ENCODE measurements around the gene SMAD9. TPM values are rescaled to one million over a fixed set of nuclear protein-coding genes. Genes with fewer than 3 reads are reported as not detected.

Gene SMAD9
- total RNA-seq, 3 donors from 2014 or later (not counting 1 experiment from before 2014, with no cell fraction given), result not detected

DNA sequence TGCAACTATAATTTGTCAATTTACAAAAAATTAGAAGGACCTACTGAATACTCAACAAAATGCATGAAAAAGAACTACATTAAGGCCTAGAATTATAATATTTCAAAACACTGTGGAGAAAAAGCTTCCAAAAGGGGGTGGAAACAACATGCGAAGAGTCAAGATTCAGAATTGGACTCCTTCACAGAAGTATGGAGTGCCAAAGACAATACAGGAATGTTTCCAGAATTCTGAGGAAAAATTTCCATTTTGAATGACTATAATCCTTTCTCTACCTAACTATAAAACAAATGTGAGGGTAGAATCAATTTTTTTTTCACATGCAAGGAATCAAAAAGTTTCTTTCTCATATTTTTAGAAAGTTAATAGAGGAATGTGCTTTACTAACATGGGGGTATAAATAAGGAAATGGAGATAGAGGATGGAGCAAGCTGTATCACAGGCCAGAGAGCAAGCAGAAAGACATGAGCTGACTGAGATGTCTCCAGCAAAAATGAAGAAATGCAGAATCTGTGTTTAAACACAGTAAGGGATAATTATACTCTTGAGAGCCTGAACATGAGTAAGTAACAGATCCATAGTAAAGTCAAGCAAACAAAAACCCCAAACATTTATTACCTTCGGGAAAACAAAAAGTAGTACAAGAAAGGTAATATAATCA is 39.5 kb upstream of the SMAD9 start:
- Histone ChIP-seq H3K27me3 (ENCODE audit: control insufficient read depth, insufficient read depth, low read length) (no peaks in the 10 kb centered on the region), H3K9me3 (ENCODE audit: control insufficient read depth, insufficient read depth, low read length) (no peaks in the 10 kb centered on the region), H3K27ac (ENCODE audit: low read length) (no peak overlapping the region), H3K4me3 (ENCODE audit: low read length) (no peak overlapping the region), H3K36me3 (ENCODE audit: control insufficient read depth, insufficient read depth, low read length) (peaks cover 20% of the 10 kb centered on the region), H3K4me1 (ENCODE audit: control insufficient read depth, insufficient read depth, low read length) (no peaks in the 10 kb centered on the region)
- Mint-ChIP-seq H3K36me3 (peaks cover 21% of the 10 kb centered on the region), H3K4me1 (peaks cover 22 to 32% of the 10 kb centered on the region in 2 donors), H3K9me3 (no peaks in the 10 kb centered on the region), H3K27ac (no peak overlapping the region), H3K27me3 (ENCODE audit: low read depth in 2 of 2) (no peaks in the 10 kb centered on the region), H3K4me3 (no peak overlapping the region)
- intact Hi-C loops (cut with micrococcal nuclease), result no loop called here
- no peak for ATAC-seq
- WGBS (ENCODE audit: insufficient coverage), result 100% methylated on average over 1 of the region's 2 CpGs
- no peak for TF ChIP-seq CTCF (IDR thresholded peaks at IDR 0.05)
- DNase-seq, result no peak

DNA sequence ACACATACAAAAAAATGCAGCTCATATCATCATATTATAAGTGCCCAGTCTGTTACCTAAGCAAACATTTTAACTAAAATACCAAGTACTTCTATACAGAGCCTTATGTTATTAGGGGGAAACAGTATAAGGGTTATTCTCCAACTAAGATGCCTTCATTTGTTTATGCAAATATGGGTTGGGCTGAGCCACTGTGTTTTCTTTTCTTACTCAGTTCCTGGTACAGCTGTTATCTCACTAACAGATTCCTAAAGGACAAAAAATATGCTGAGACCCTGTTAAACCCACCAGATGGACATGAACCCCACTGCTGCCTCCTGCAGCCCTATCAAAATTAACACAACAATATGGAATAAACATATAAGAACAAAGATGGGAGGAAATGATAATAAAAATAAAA is 34.5 kb upstream of the SMAD9 start:
- Histone ChIP-seq H3K4me1 (ENCODE audit: control insufficient read depth, insufficient read depth, low read length) (no peaks in the 10 kb centered on the region), H3K36me3 (ENCODE audit: control insufficient read depth, insufficient read depth, low read length) (peaks cover 22% of the 10 kb centered on the region), H3K27ac (ENCODE audit: low read length) (no peak overlapping the region), H3K9me3 (ENCODE audit: control insufficient read depth, insufficient read depth, low read length) (no peaks in the 10 kb centered on the region), H3K27me3 (ENCODE audit: control insufficient read depth, insufficient read depth, low read length) (no peaks in the 10 kb centered on the region), H3K4me3 (ENCODE audit: low read length) (no peak overlapping the region)
- TF ChIP-seq CTCF (IDR thresholded peaks at IDR 0.05), result no peak
- Mint-ChIP-seq H3K27ac (no peak overlapping the region), H3K27me3 (ENCODE audit: low read depth in 2 of 2) (no peaks in the 10 kb centered on the region), H3K4me3 (no peak overlapping the region), H3K9me3 (no peaks in the 10 kb centered on the region), H3K4me1 (peaks cover 25 to 28% of the 10 kb centered on the region in 2 donors), H3K36me3 (peaks cover 7% of the 10 kb centered on the region)
- DNase-seq (no peak), ATAC-seq (no peak)
- intact Hi-C loops (cut with micrococcal nuclease), result no loop called here

DNA sequence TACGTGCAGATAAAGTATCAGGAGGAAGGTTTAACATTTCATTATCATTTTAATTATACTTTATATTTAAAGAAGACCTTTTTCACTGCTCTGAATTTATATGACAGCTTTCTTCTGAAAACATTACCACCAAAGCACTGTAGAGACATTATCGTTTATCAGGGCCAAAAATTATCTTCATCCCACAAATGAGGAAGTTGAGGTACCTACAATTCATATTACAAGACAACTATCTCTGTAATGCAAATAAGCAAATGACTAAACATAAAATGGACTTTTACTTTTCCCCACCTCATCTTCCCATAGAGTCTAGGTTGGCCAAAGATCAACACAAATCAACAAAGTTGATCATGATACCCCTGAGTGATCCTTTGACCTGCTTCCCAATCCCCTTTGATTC is 30.9 kb upstream of the SMAD9 start:
- WGBS (ENCODE audit: insufficient coverage), result 50% methylated on average over 1 of the region's 2 CpGs
- Mint-ChIP-seq H3K27ac (peak overlapping the region in 1 of 2 donors; percentile 26), H3K4me3 (no peak overlapping the region), H3K36me3 (peaks cover 14% of the 10 kb centered on the region), H3K27me3 (ENCODE audit: low read depth in 2 of 2) (no peaks in the 10 kb centered on the region), H3K4me1 (peaks cover under 1 to 6% of the 10 kb centered on the region in 2 donors), H3K9me3 (no peaks in the 10 kb centered on the region)
- Histone ChIP-seq H3K9me3 (ENCODE audit: control insufficient read depth, insufficient read depth, low read length) (no peaks in the 10 kb centered on the region), H3K27ac (ENCODE audit: low read length) (no peak overlapping the region), H3K4me1 (ENCODE audit: control insufficient read depth, insufficient read depth, low read length) (no peaks in the 10 kb centered on the region), H3K36me3 (ENCODE audit: control insufficient read depth, insufficient read depth, low read length) (peaks cover 30% of the 10 kb centered on the region), H3K4me3 (ENCODE audit: low read length) (no peak overlapping the region), H3K27me3 (ENCODE audit: control insufficient read depth, insufficient read depth, low read length) (no peaks in the 10 kb centered on the region)
- no peak for DNase-seq
- TF ChIP-seq CTCF (IDR thresholded peaks at IDR 0.05), result no peak
- intact Hi-C loops (cut with micrococcal nuclease), result no loop called here
- ATAC-seq, result peak in 1 of 3 donors; percentile 53

DNA sequence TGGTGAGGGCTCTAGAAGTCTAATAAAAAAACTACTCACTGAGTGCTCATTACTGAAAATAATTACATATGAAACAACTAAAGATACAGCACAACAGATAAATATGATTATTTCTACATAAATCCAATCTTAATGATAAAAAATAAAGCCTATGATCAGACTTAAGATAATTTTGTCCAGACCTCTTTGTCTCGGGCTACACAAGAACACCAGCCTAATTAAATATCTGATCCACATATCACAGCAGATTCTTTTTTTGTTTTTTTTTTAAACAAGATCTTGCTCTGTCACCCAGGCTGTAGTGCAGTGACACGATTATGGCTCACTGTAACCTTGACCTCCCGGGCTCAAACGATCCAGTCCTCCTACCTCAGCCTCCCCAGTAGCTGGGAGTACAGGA is 30.3 kb upstream of the SMAD9 start:
- 91% methylated on average over 4 of the region's 4 CpGs for WGBS (ENCODE audit: insufficient coverage)
- peaks cover 30% of the 10 kb centered on the region for H3K36me3 ChIP-seq (ENCODE audit: control insufficient read depth, insufficient read depth, low read length)
- Mint-ChIP-seq H3K27me3 (ENCODE audit: low read depth in 2 of 2) (no peaks in the 10 kb centered on the region), H3K4me3 (no peak overlapping the region), H3K9me3 (no peaks in the 10 kb centered on the region), H3K36me3 (peaks cover 14% of the 10 kb centered on the region), H3K27ac (no peak overlapping the region), H3K4me1 (peaks cover 0 to 5% of the 10 kb centered on the region in 2 donors)
- H3K4me3 ChIP-seq (ENCODE audit: low read length), result no peak overlapping the region
- H3K9me3 ChIP-seq (ENCODE audit: control insufficient read depth, insufficient read depth, low read length), result no peaks in the 10 kb centered on the region
- no peak for ATAC-seq
- DNase-seq, result no peak
- no peaks in the 10 kb centered on the region for H3K4me1 ChIP-seq (ENCODE audit: control insufficient read depth, insufficient read depth, low read length)
- no peak for TF ChIP-seq CTCF (IDR thresholded peaks at IDR 0.05)
- H3K27ac ChIP-seq (ENCODE audit: low read length), result no peak overlapping the region
- intact Hi-C loops (cut with micrococcal nuclease), result no loop called here
- H3K27me3 ChIP-seq (ENCODE audit: control insufficient read depth, insufficient read depth, low read length), result no peaks in the 10 kb centered on the region
